NCI-H2171 treated with DMSO at 0.1 percent for 48 hours (cell line): ENCODE results near the gene GRIA3.
A peak's percentile ranks its signal among the peaks of the same experiment; 100 is the strongest.

Experiments used
- DNase-seq: peaks from one replicate; lab custom pipeline; 2025; lab: John Stamatoyannopoulos, UW

Gene GRIA3

GRCh38 chrX:123184219-123184865 is at the start of gene GRIA3:
Gene GRIA3 (plus strand): TSS chrX:123184278. CDS start chrX:123184536, 258 bp downstream.
- no peak for DNase-seq

- DNase-seq, result no peak
Measured at GRCh38 chrX:123138473-123138872, 45.6 kb upstream of the GRIA3 start.

GRCh38 chrX:123140454-123140853 is 43.6 kb upstream of the GRIA3 start:
- no peak for DNase-seq

GRCh38 chrX:123140904-123141303 is 43.2 kb upstream of the GRIA3 start:
- no peak for DNase-seq

GRCh38 chrX:123153846-123154335 is 30.2 kb upstream of the GRIA3 start:
- DNase-seq, result no peak

GRCh38 chrX:123155327-123155726 is 28.8 kb upstream of the GRIA3 start:
- DNase-seq, result no peak

GRCh38 chrX:123157586-123157985 is 26.5 kb upstream of the GRIA3 start:
- DNase-seq, result no peak

GRCh38 chrX:123159403-123159802 is 24.7 kb upstream of the GRIA3 start:
- DNase-seq, result no peak

GRCh38 chrX:123167621-123168020 is 16.5 kb upstream of the GRIA3 start:
- no peak for DNase-seq

- DNase-seq, result no peak
Measured at GRCh38 chrX:123169247-123169901, 14.7 kb upstream of the GRIA3 start.

GRCh38 chrX:123170546-123170945 is 13.5 kb upstream of the GRIA3 start:
- DNase-seq, result no peak

- DNase-seq, result no peak
Measured at GRCh38 chrX:123171781-123172180, 12.3 kb upstream of the GRIA3 start.

GRCh38 chrX:123172869-123173268 is 11.2 kb upstream of the GRIA3 start:
- no peak for DNase-seq

- peak; percentile 3 for DNase-seq
Measured at GRCh38 chrX:123173833-123174232, 10.2 kb upstream of the GRIA3 start.

GRCh38 chrX:123175366-123176122 is 8.5 kb upstream of the GRIA3 start:
- DNase-seq, result no peak

GRCh38 chrX:123181233-123181914 is 2.7 kb upstream of the GRIA3 start:
- no peak for DNase-seq

- DNase-seq, result no peak
Measured at GRCh38 chrX:123184866-123185276, 793 bp downstream of the GRIA3 start.

- no peak for DNase-seq
Measured at GRCh38 chrX:123185721-123186120, 1.6 kb downstream of the GRIA3 start.

GRCh38 chrX:123186801-123187200 is 2.7 kb downstream of the GRIA3 start:
- no peak for DNase-seq

- DNase-seq, result no peak
Measured at GRCh38 chrX:123188081-123188480, 4.0 kb downstream of the GRIA3 start.

- DNase-seq, result no peak
Measured at GRCh38 chrX:123189338-123189737, 5.3 kb downstream of the GRIA3 start.

GRCh38 chrX:123190096-123190495 is 6.0 kb downstream of the GRIA3 start:
- no peak for DNase-seq
